GM21529 (cell line): ENCODE results near the gene SOX10.
"Not testable (repeated sequence)": the region's sequence is repeated elsewhere in the genome, so short reads cannot be mapped to it uniquely, and the experiment has no call there.

Experiments
- ATAC-seq: cut with Tn5 transposase; IDR thresholded peaks from one replicate; pipeline ENCODE4 v1.9.1; 2021; ENCODE audit not compliant: unreplicated experiment

SOX10 gene

DNA sequence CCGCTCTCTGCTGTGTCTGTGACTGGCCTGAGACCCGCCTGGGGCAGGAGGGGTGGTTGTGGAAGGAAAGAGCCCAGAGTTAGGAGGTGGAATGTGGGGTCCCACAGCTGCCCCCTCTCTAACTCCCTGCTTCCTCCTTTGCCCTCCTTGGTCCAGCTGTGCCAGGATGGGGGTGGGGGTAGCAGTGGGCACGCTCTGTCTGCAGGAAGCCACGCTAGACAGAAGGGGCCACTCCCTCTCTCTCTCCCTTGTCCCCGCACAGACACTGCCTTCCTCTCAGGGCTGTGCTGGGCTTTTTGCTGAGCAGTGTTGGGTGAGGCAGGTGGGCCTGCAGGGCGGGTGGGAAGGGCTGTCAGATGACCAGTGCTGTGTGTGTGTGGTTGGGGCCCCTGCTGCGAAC lies 2.0 kb upstream of the SOX10 start:
- no peak for ATAC-seq

DNA sequence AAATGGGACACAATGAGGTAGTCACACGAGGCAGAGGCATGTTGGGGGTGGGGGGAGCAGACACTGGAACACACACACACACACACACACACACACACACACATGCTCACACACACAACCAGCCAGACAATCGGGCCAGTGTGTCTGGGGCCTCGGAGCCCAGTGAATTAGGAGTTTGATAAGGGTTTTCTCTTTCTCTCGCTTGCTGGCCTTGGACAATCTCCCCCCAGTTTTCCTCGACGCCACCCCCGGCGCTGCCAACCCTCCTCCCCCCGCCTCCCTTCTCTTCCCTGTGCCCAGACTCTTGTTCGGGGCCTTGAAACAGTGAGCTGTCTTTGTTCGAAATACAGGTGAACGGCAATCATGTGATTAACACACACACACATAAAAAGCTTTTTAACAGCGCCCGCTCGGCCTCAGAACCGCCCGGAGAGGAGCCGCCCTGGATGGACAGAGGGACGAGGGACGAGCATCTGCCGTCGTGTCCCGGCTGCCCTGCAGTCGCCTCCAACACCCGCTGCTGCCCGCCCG lies 1.5 kb upstream of the SOX10 start:
- ATAC-seq = no peak

DNA sequence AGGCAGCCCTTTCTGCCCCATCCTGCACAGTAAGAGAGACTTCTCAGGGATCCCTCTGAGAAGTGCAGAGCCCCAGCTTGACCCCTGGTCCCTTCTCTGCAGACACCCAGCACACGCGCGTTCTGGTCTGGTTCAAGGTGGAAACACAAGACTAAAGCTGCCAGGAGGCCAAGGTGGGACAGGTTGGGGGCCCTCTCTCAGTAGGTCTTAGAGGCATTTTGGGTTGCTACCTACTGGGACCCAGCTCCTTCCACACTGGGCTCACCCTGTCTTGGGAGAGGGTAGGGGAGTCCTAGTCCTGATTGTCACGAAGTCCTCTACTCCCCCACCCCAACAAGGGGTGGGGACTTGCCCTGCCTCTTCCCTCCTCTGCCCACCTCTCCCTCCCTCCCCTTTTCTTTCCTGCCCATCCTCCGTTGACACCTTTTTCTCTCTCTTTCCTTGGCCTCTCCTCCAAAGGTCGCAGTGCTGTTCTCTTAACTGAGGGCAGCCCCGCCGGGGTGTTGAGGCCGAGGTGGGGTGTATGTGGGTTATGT lies 763 bp upstream of the SOX10 start:
- ATAC-seq = no peak

DNA sequence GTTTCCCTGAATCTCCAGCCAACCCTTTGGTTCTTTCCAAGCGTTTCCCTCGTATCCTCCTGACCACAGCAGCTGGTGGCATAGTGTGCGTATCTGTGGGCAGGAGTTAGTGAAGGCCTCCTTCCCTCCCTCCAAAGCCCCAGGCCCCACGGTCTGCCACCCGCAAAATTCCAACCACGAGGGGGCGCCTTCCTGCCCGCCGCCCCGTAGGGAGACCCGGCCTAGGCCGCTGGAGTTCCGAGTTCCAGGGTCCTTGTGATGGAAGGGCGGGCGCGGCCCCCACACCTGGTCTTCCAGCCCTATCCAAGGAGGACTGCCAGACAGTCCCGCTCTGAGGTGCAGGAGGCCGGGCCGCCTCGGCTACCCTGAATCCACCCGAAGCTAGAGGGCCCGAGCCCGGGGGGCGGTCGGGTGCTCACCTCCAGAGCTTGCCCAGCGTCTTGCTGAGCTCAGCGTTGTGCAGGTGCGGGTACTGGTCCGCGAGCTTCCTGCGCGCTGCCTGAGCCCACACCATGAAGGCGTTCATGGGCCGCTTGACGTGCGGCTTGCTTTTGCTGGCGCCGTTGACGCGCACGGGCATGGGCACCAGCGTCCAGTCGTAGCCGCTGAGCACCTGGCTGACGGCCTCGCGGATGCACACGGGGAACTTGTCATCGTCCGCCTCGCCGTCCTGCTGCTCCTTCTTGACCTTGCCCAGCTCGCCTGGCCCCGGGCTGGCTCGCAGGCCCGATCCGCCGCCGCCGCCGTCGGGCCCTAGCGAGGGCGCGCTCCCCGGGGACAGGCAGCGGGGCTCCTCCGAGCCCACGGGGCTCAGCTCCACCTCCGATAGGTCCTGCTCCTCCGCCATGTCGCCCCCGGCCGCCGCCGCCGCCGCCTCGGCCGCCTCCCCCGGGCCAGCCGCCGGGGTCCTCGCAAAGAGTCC lies 1.2 kb downstream of the SOX10 start:
- ATAC-seq = no peak

DNA sequence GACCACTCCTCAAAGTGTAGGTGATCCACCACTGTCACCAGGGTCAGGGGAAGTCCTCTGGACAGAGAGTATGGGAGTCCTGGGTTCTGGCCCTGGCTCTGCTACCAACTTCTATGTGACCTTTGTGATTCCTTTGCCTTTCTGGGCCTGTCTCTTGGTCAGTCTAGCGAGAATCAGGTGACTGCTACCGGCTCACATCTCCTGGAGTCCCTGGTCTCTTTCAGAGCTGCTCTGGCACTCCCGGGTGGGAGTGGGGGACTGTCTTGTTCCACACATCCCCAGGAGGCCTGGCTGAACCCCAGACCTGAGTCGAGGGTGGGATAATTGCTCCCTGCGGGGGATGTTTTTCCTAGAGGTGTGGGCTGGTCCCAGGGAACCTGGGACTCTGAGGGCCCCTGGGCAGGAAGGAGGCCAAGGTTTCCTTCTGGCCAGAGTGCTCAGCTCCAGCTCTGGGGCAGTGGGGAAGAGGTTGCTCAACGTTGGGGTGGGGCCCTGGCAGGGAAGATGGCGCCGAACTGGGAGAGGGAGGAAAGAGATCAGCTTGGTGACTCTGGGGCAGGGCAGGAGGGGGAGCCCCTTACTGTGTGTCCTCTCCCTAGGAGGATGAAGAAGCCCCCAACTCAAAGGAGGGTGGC lies 2.1 kb downstream of the SOX10 start:
- ATAC-seq = no peak

DNA sequence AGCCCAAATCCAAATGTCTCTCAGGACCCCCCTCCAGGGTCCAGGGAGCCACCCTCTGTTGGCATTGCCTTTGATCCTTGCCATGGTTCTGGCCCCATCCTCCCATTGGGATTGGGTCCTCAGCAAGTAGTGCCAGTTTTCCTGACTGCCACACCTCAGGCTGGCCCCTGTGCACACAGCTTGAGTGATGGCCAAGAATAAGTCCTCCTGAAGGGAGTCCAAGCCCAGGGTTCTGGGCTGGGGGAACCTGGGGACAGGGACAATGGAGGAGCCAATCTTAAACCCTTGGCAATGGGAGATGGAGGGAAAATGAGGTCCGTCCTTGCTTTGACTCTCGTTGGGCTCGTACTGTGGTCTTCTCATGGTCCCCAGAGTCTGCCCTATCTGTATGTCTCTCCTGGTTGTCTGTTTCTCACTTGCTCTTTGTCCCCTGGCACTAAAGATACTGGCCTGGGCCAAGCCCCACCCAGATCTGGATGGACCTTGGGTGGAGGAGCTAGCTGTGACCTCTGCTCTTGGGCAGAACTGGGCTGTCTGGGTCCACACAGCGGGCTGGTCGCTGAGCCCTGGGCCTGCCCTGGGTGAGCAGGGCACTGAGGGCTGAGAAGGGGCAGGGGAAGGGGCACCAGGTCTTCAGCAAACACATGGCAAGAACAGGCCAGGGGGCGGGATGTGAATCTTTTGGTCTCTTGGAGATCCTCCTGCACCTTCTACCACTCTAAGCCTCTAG lies 2.9 kb downstream of the SOX10 start:
- no peak for ATAC-seq

DNA sequence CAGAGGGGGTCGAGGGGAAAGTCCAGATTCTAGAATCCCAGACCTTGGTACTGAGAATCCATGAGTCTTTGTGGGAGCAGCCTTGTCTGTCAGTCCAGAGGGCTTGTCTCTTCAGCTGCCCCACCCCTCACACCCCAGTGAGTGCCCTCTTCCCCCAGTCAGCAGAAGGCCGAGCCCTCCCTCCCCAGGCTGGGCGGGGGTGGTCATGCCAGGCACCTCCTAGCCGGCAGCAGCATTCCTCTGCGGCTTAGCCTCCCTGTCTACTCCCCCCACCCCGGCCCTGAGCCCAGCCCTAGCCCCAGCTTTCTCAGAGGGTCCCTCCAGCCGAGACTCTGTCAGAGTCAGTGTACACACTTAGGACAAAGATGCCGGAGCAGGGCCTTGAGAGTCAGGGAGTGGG lies 4.6 kb downstream of the SOX10 start:
- ATAC-seq = no peak

DNA sequence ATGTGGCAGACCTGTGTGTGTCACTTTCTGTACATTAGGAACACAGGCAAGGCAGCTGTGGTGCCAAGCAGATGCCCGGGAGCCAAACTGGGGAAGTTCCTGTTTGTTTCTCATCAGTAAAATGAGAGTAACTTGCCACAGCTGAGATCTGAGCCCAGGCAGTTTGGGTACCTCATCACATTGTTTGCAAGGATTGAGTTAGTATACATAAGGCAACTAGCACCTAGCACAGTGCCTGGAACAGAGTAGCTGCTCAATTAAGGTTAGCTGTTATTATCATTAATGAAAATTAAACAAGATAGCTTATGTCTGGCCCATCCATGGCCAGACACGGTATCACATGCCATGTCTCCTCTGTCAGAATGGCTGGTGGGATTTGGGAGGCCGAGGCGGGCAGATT lies 7.8 kb downstream of the SOX10 start:
- ATAC-seq = no peak

DNA sequence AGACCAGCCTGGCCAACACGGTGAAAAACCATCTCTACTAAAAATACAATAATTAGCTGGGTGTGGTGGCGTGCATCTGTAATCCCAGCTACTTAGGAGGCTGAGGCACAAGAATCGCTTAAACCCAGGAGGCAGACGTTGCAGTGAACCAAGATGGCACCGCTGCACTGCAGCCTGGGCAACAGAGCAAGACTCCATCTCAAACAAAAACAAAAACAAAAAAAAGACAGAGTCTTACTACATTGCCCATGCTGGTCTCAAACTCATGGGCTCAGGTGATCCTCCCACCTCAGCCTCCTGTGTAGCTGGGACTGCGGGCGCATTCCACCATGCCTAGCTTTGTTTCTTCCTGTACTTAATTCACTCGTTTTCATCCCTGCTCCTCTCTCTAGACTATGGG lies 8.3 kb downstream of the SOX10 start:
- ATAC-seq = not testable (repeated sequence)

DNA sequence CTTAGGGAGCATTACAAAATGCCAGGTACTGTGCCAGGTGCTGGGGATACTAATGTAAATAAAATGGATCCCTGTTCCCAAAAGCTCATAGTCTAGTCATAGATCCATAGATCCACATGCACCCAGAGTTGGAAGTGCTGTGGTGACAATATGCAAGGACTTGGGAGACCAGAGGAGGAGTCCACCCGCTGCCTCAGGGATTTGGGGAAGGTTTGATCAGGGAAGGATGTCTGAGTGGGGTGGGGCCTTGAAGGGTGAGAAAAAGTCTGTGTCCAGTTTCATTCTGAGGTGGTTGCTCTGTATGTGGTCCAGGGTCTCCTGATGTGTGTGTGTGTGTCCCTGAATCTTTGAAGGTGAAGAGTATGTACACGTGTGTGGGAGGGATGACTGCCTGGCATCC lies 9.2 kb downstream of the SOX10 start:
- ATAC-seq = no peak

DNA sequence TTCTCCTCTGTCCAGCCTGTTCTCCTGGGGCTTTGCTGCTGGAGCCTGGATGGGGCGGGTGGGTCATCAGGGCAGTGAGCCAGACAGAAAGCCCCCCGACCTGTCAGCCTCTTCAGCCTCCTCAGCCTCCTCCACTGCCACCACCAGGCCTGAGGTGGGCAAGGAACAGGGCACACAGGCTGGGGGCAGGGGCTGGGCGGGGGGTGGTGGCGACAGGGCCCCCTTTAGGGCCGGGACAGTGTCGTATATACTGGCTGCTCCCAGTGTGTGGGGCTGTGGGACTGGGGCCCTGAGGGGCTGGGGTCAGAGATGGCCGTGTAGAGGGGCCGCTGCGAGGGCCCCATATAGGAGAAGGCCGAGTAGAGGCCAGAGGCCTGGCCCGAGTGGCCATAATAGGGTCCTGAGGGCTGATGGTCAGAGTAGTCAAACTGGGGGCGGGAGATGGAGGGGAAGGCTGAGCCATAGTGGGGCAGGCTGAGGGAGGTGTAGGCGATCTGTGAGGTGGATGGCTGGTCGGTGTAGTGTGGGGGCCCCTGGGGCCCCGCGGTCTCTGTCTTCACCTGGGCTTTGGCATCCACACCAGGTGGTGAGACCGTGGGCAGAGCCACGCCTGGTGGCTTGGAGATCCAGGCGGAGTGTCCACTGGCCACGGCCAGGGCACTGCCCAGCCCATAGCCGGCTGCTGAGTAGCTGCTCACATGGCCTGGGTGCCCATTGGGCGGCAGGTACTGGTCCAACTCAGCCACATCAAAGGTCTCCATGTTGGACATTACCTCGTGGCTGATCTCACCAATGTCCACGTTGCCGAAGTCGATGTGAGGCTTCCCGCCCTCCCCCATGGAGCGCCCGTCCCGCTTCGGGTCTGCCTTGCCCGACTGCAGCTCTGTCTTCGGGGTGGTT lies 10.8 kb downstream of the SOX10 start:
- ATAC-seq = no peak

DNA sequence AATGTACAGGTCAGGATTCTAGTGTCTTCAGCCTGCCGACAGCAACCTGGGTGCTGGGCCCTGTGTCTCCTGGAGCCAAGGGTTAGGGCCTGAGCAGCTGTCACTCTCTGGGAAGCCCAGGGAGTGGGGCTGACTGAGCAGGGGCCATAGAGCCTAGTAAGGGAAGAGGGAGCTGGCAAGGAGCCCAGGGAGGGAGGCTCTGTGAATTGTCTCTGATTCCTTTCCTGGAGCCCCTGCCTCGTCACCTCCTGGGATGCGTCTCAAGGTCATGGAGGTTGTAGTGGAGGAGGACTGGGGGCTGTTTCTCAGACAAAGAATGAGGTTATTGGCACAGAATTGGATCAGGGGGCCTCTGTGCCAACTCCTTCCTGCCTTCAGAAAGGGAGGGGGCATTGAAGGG lies 11.8 kb downstream of the SOX10 start:
- no peak for ATAC-seq

DNA sequence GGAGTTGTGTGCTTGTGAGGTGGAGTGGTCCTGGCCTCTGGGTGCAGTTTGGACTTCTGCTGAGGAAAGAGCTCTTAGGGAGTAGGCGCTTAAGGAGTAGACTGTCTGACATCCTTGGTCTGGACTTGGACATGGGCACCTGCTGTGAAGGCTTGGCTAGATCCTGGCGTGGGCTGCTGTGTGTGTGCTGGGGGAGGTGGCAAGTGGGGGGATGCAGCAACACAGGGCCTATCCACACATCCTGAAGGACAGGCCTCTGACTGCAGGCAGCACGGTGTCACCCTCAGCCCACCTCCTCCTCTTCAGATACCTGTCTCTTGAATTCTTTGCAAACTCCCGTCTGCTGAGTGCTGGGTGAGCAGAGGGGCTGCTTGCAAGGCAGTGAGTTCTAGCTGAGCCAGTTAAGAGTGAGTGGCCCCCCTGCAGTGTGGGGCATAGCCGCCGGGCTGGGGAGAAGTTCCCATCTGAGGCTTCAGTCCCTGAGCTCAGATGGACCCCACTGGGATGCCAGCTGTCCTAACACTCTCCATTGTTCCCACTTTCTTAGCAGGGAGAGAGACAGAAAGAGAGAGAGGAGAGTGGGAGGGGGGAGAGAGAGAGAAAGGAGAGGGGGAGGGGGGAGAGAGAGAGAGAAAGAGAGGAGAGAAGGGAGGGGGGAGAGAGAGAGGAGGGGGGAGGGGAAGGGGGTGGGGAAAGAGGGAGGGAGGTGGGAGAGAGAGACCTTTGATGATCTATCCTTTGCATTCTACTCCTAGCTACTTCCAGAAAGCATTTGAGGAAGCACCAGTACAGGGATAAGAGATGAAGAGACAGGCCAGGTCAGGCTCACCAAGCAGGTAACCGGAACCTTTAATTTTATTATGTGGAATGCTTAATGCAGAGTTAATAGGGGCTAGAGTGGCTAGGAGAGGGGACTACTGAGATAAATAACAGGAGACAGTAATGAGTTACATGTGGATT lies 12.6 kb downstream of the SOX10 start:
- no peak for ATAC-seq

DNA sequence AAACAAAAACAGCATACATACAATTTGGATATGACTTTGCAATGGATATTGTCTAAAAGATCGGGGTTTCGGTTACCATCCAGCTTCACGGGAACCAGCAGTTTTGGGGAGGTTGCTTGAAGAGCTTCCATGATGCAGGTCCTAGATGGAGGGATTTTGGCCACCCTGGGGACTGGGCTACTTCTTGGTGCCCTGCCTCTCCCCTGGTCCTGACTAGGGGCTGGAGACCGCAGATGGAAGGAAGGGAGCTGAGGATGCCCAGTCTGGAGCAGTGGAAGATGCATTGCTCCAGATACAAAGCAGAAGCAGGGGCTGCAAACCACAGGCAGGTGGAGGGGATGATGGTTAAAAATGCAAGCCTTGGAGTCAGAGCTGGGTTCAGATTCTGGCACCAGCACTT lies 13.5 kb downstream of the SOX10 start:
- no peak for ATAC-seq

DNA sequence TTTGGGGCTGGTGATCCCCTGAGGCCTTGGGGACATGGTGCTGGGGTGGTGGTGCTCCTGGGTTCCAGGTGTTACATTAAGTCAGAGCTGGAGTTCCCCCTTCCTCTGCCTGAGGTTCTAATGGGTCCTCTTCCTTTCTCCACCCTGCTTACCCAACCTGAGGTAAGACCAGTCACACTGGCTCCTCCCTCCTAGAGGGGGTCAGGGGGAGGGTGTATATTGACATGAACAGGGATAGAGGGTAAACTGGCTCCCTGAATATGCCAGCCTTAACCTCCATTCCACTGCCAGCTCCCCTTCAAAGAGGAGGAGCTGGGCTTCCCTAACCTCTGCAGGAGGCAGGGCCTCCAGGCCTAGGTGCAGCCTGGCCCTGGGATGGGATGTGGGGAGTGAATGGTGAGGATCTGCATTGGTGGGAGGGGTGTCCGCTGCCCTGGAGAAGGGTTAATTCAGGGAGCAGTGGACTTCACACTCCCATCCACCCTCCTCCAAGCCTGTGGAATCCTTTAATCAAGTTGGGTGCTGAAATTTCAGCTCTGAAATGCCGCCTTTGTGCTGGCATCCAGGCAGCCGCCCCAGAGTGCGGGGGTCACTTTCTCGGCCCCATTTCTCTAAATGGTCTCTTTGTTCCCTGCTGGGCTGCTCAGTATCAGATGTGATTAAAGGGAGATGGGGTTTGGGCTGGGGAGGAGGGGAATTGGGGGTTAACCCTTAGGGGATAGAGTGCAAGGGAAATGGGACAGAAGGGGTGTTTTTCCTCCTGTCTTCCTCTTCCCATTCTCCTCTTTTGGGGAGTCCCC lies 15.7 kb downstream of the SOX10 start:
- ATAC-seq = no peak

DNA sequence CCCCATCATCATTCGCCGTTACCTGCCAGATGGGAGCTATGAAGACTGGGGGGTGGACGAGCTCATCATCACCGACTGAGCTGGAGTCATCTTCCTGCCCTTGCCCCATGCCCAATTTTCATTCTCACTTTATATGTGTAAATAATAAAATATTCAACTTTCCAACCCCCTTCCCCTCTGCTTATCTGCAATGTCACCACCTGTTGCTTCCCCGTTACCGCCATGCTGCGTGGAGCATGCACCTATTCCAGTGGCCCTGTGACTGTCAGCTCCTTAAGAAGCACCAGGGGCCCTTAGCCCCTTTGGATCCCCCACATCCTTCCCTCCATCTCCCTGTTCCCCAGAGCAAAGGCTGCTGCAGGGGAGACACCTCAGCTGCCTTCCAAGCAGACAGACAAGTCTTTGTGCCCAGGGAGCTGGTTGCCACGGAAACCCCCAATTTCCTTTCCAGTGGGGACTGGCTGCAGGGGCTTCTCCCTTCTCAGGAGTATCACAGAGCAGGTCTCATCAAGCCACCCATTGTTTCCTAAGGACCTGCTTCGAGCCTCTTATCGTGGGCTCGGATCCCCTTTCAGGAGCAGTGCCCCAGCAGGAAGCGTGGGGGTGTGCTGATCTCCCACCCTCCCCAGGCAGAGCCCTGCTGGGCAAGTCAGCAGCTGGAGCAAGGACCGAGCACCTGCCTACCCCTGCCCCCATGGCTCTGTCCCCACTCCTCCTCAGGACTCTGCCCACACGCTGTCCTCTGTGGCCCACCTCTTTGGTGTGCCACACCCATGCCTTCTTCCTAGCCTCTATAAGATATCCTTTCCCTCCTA lies 16.5 kb downstream of the SOX10 start:
- no peak for ATAC-seq

DNA sequence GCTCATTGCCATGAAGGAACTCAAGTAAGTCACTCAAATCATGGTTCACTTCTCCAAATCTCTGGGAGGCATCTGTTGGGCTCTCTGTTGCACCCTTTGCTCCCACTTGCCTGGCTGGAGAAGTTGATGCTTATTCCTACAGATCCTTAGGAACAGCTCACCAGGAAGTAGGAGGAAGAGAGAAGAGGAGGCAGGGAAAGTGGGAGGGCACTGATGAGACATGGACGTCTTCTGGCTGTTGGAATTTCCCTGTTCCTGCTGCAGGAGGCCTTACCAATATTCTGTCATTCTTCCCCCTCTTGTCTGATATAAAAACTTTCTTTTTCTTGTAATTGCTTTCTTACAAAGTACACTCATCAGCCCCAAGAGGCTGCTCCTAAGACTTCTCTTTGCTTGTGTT lies 17.2 kb downstream of the SOX10 start:
- no peak for ATAC-seq
